C4-2B (cell line): Measurements from ENCODE around the gene ERC2.

ENCODE experiments used
- ZFX ChIP-seq: fragments of 450-650 bp; IDR thresholded peaks from 2 replicates; pipeline ENCODE4 v1.6.1; 2017
- TF ChIP-seq, protein P1 (sequence below): fragments of 450-650 bp; conservative IDR thresholded peaks from 2 replicates; pipeline ENCODE4 v1.5.1; 2017; ENCODE audit warnings: mild to moderate bottlenecking

DNA sequence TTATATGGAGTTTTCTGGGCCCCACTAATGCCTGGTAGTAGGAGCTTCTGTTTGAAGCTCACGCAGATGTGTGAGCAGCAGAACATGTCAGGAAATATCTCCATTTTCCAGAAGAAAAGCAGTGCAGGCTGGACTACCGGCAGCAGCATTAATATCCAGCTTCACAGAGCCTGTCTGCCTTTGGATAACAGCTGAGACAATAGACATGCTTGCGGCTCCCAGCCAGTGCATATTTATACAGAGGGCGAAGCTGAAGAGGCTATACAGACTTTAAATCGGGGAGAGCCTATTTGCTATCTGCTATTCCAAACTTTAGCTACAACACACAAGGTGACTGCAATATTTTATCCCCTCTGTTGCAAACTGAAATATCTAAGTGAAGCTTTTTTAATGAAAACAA lies 731.1 kb downstream of the ERC2 start:
- TF ChIP-seq, protein P1, sequence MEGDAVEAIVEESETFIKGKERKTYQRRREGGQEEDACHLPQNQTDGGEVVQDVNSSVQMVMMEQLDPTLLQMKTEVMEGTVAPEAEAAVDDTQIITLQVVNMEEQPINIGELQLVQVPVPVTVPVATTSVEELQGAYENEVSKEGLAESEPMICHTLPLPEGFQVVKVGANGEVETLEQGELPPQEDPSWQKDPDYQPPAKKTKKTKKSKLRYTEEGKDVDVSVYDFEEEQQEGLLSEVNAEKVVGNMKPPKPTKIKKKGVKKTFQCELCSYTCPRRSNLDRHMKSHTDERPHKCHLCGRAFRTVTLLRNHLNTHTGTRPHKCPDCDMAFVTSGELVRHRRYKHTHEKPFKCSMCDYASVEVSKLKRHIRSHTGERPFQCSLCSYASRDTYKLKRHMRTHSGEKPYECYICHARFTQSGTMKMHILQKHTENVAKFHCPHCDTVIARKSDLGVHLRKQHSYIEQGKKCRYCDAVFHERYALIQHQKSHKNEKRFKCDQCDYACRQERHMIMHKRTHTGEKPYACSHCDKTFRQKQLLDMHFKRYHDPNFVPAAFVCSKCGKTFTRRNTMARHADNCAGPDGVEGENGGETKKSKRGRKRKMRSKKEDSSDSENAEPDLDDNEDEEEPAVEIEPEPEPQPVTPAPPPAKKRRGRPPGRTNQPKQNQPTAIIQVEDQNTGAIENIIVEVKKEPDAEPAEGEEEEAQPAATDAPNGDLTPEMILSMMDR = no peak
- no peak for TF ChIP-seq ZFX
